ENCODE results near the gene CADM3.
A peak's percentile ranks its signal among the peaks of the same experiment; 100 is the strongest.

Gene CADM3

GRCh38 chr1:159204161-159205141, 33.0 kb downstream of the CADM3 start, which contains the start of gene ACKR1:
Gene ACKR1, plus strand, starts transcription at chr1:159204875. Its CDS starts 85 bp downstream, at chr1:159204960.
- DNase-seq: no peak

- no peak for DNase-seq
Observed at GRCh38 chr1:159205225-159205624, 33.8 kb downstream of the CADM3 start.

GRCh38 chr1:159206110-159206509, 34.7 kb downstream of the CADM3 start:
- DNase-seq: no peak

GRCh38 chr1:159207080-159207479, 35.7 kb downstream of the CADM3 start:
- no peak for DNase-seq

GRCh38 chr1:159207774-159208173, 36.4 kb downstream of the CADM3 start:
- peak in 30 of 56 donors; percentile 4 to 82 (median 40) for DNase-seq

GRCh38 chr1:159208175-159208825, 36.9 kb downstream of the CADM3 start:
- no peak for DNase-seq

- no peak for DNase-seq
Observed at GRCh38 chr1:159209061-159209460, 37.6 kb downstream of the CADM3 start.

GRCh38 chr1:159211331-159212136, 40.1 kb downstream of the CADM3 start:
- peak in 24 of 56 donors; percentile 4 to 74 (median 32) for DNase-seq

- DNase-seq: no peak
Observed at GRCh38 chr1:159212596-159212995, 41.2 kb downstream of the CADM3 start.

- DNase-seq: peak in 19 of 56 donors; percentile 4 to 72 (median 21)
Observed at GRCh38 chr1:159214149-159214760, 42.8 kb downstream of the CADM3 start.

GRCh38 chr1:159218649-159219636, 47.5 kb downstream of the CADM3 start:
- DNase-seq: no peak

- no peak for DNase-seq
Observed at GRCh38 chr1:159222075-159222865, 50.9 kb downstream of the CADM3 start.

GRCh38 chr1:159223004-159223403, 51.6 kb downstream of the CADM3 start:
- DNase-seq: no peak

- no peak for DNase-seq
Observed at GRCh38 chr1:159228554-159228953, 57.1 kb downstream of the CADM3 start.

- no peak for DNase-seq
Observed at GRCh38 chr1:159229260-159229885, 58.0 kb downstream of the CADM3 start.

GRCh38 chr1:159229896-159230295, 58.5 kb downstream of the CADM3 start:
- DNase-seq: no peak

GRCh38 chr1:159239551-159240220, 68.3 kb downstream of the CADM3 start:
- no peak for DNase-seq

- no peak for DNase-seq
Observed at GRCh38 chr1:159247266-159247665, 75.9 kb downstream of the CADM3 start.

Measured in nucleus accumbens (tissue), 56 donors.